ENCODE results near the gene HARBI1.
"Not testable (repeated sequence)": the region's sequence is repeated elsewhere in the genome, so short reads cannot be mapped to it uniquely, and the experiment has no call there.

HARBI1 gene

DNA sequence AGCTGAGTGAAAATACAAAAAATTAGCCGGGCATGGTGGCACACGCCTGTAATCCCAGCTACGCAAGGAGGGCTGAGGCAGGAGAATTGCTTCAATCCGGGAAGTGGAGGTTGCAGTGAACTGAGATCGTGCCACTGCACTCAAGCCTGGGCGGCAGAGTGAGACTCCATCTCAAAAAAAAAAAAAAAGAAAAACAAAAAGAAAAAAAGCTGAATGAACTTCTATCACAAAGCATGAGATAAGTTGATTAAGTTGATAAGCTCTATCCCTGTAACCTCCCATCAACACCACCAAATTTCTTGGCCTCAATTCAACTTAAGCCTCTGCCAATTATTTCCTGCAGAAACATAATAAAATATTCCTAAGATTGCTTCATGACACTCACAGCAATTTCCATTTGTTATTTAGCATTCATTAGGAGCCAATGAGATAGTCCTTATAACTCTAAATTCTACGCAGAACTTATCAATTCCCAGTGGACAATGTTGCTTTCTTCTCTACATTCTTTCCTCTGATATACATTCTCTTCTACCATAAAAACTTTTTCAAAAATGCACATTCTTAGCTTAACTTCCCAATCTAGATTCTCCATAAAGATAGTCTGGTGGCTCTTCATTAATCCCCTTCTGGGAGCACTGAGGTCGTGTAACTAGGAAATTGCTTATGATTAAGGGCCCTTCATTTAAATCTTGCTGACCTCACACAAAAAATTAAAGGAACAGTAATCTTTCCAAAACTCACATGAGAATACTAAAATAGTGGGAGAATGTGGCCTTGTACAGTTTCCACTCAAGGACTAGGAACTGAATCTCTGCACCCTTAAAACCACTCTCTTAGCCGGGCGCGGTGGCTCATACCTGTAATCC is 26.1 kb downstream of the HARBI1 start:
- Histone ChIP-seq H3K27ac (ENCODE audit: low read length) (no peak overlapping the region), H3K9ac (ENCODE audit: low read depth, low read length) (no peak overlapping the region), H3K9me3 (ENCODE audit: insufficient read depth, low read depth, low read length) (no peaks in the 10 kb centered on the region), H3K36me3 (ENCODE audit: insufficient read depth, low read depth, low read length) (no peaks in the 10 kb centered on the region), H3K4me1 (ENCODE audit: insufficient read depth, low read length) (peaks cover 9% of the 10 kb centered on the region; the same call in 1 of the 2 replicates), H3K4me3 (ENCODE audit: low read length) (no peak overlapping the region), H3K27me3 (ENCODE audit: insufficient read depth, low read length) (no peaks in the 10 kb centered on the region)

- no peaks in the 10 kb centered on the region for H3K9me3 ChIP-seq (ENCODE audit: insufficient read depth, low read depth, low read length)
- H3K4me3 ChIP-seq (ENCODE audit: low read length) = no peak overlapping the region
- H3K27me3 ChIP-seq (ENCODE audit: insufficient read depth, low read length) = no peaks in the 10 kb centered on the region
- 0 out of 2 replicates have a peak, but pooled peaks cover 3% of the 10 kb centered on the region for H3K4me1 ChIP-seq (ENCODE audit: insufficient read depth, low read length)
- H3K9ac ChIP-seq (ENCODE audit: low read depth, low read length) = no peak overlapping the region
- H3K27ac ChIP-seq (ENCODE audit: low read length) = no peak overlapping the region
- no peaks in the 10 kb centered on the region for H3K36me3 ChIP-seq (ENCODE audit: insufficient read depth, low read depth, low read length)
Observed at GRCh38 chr11:46588915-46589314, 28.1 kb downstream of the HARBI1 start.

GRCh38 chr11:46588131-46588530 is 28.9 kb downstream of the HARBI1 start:
- Histone ChIP-seq H3K4me1 (ENCODE audit: insufficient read depth, low read length) (0 out of 2 replicates have a peak, but pooled peaks cover 3% of the 10 kb centered on the region), H3K9ac (ENCODE audit: low read depth, low read length) (no peak overlapping the region), H3K27ac (ENCODE audit: low read length) (no peak overlapping the region), H3K4me3 (ENCODE audit: low read length) (no peak overlapping the region), H3K9me3 (ENCODE audit: insufficient read depth, low read depth, low read length) (no peaks in the 10 kb centered on the region), H3K36me3 (ENCODE audit: insufficient read depth, low read depth, low read length) (no peaks in the 10 kb centered on the region), H3K27me3 (ENCODE audit: insufficient read depth, low read length) (no peaks in the 10 kb centered on the region)

GRCh38 chr11:46583513-46583912 is 33.5 kb downstream of the HARBI1 start:
- not testable (repeated sequence) for H3K4me3 ChIP-seq (ENCODE audit: low read length); H3K9me3 ChIP-seq (ENCODE audit: insufficient read depth, low read depth, low read length); H3K4me1 ChIP-seq (ENCODE audit: insufficient read depth, low read length); H3K27ac ChIP-seq (ENCODE audit: low read length); H3K36me3 ChIP-seq (ENCODE audit: insufficient read depth, low read depth, low read length); H3K27me3 ChIP-seq (ENCODE audit: insufficient read depth, low read length); H3K9ac ChIP-seq (ENCODE audit: low read depth, low read length)

DNA sequence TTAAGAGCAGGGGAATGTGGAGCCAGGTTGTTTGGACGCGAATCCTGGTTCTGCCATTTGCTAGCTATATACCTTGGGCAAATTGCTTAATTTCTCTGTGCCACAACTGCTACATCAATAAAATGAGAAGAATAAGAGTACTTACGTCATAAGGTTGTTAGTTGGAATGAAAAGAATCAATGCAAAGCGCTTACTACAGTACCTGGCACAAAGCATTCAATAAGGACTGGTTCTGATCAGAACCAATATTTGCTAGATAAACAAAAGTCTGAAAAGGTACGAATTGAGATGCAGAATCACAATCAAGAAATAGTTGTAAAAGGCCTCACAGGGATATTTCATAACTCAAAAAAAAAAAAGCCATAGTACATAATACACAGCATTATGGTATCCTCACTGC is 34.4 kb downstream of the HARBI1 start:
- Histone ChIP-seq H3K36me3 (ENCODE audit: insufficient read depth, low read depth, low read length) (no peaks in the 10 kb centered on the region), H3K27me3 (ENCODE audit: insufficient read depth, low read length) (no peaks in the 10 kb centered on the region), H3K9ac (ENCODE audit: low read depth, low read length) (no peak overlapping the region), H3K9me3 (ENCODE audit: insufficient read depth, low read depth, low read length) (no peaks in the 10 kb centered on the region), H3K4me3 (ENCODE audit: low read length) (no peak overlapping the region), H3K27ac (ENCODE audit: low read length) (no peak overlapping the region), H3K4me1 (ENCODE audit: insufficient read depth, low read length) (no peaks in the 10 kb centered on the region)

DNA sequence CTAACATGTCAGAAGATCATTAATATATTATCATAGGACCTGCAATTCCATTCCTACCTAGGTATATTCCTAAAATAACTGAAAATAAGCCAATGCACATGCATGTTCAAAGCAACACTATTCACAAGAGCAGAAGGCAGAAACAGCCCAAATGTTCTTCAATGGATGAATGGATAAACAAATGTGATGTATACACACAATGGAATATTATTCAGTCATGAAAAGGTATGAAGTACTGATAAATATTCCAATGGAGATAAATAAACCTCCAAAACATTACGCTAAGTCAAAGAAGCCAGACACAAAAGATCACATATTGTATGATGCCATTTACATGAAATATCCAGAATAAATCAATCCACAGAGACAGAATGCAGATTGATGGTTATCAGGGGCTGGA is 40.0 kb downstream of the HARBI1 start:
- Histone ChIP-seq H3K27me3 (ENCODE audit: insufficient read depth, low read length) (no peaks in the 10 kb centered on the region), H3K9me3 (ENCODE audit: insufficient read depth, low read depth, low read length) (no peaks in the 10 kb centered on the region), H3K9ac (ENCODE audit: low read depth, low read length) (no peak overlapping the region), H3K4me1 (ENCODE audit: insufficient read depth, low read length) (no peaks in the 10 kb centered on the region), H3K4me3 (ENCODE audit: low read length) (no peak overlapping the region), H3K27ac (ENCODE audit: low read length) (no peak overlapping the region), H3K36me3 (ENCODE audit: insufficient read depth, low read depth, low read length) (no peaks in the 10 kb centered on the region)

- H3K27me3 ChIP-seq (ENCODE audit: insufficient read depth, low read length) = no peaks in the 10 kb centered on the region
- no peak overlapping the region for H3K4me3 ChIP-seq (ENCODE audit: low read length)
- H3K36me3 ChIP-seq (ENCODE audit: insufficient read depth, low read depth, low read length) = no peaks in the 10 kb centered on the region
- H3K27ac ChIP-seq (ENCODE audit: low read length) = no peak overlapping the region
- no peak overlapping the region for H3K9ac ChIP-seq (ENCODE audit: low read depth, low read length)
- no peaks in the 10 kb centered on the region for H3K9me3 ChIP-seq (ENCODE audit: insufficient read depth, low read depth, low read length)
- no peaks in the 10 kb centered on the region for H3K4me1 ChIP-seq (ENCODE audit: insufficient read depth, low read length)
Observed at GRCh38 chr11:46574656-46575055, 42.4 kb downstream of the HARBI1 start.

GRCh38 chr11:46570790-46571398 is 46.1 kb downstream of the HARBI1 start:
- H3K4me1 ChIP-seq (ENCODE audit: insufficient read depth, low read length) = no peaks in the 10 kb centered on the region
- no peak overlapping the region for H3K4me3 ChIP-seq (ENCODE audit: low read length)
- H3K9ac ChIP-seq (ENCODE audit: low read depth, low read length) = no peak overlapping the region
- H3K27me3 ChIP-seq (ENCODE audit: insufficient read depth, low read length) = no peaks in the 10 kb centered on the region
- no peak overlapping the region for H3K27ac ChIP-seq (ENCODE audit: low read length)
- H3K36me3 ChIP-seq (ENCODE audit: insufficient read depth, low read depth, low read length) = no peaks in the 10 kb centered on the region
- H3K9me3 ChIP-seq (ENCODE audit: insufficient read depth, low read depth, low read length) = no peaks in the 10 kb centered on the region

- Histone ChIP-seq H3K9me3 (ENCODE audit: insufficient read depth, low read depth, low read length) (no peaks in the 10 kb centered on the region), H3K4me3 (ENCODE audit: low read length) (no peak overlapping the region), H3K9ac (ENCODE audit: low read depth, low read length) (no peak overlapping the region), H3K4me1 (ENCODE audit: insufficient read depth, low read length) (no peaks in the 10 kb centered on the region), H3K27ac (ENCODE audit: low read length) (no peak overlapping the region), H3K27me3 (ENCODE audit: insufficient read depth, low read length) (no peaks in the 10 kb centered on the region), H3K36me3 (ENCODE audit: insufficient read depth, low read depth, low read length) (no peaks in the 10 kb centered on the region)
Observed at GRCh38 chr11:46565232-46565840, 51.7 kb downstream of the HARBI1 start.

GRCh38 chr11:46564459-46564858 is 52.6 kb downstream of the HARBI1 start:
- Histone ChIP-seq H3K36me3 (ENCODE audit: insufficient read depth, low read depth, low read length) (no peaks in the 10 kb centered on the region), H3K27me3 (ENCODE audit: insufficient read depth, low read length) (no peaks in the 10 kb centered on the region), H3K27ac (ENCODE audit: low read length) (no peak overlapping the region), H3K9ac (ENCODE audit: low read depth, low read length) (no peak overlapping the region), H3K4me1 (ENCODE audit: insufficient read depth, low read length) (no peaks in the 10 kb centered on the region), H3K9me3 (ENCODE audit: insufficient read depth, low read depth, low read length) (no peaks in the 10 kb centered on the region), H3K4me3 (ENCODE audit: low read length) (no peak overlapping the region)

GRCh38 chr11:46562527-46562926 is 54.5 kb downstream of the HARBI1 start:
- Histone ChIP-seq H3K9ac (ENCODE audit: low read depth, low read length) (no peak overlapping the region), H3K9me3 (ENCODE audit: insufficient read depth, low read depth, low read length) (no peaks in the 10 kb centered on the region), H3K27me3 (ENCODE audit: insufficient read depth, low read length) (no peaks in the 10 kb centered on the region), H3K4me3 (ENCODE audit: low read length) (no peak overlapping the region), H3K36me3 (ENCODE audit: insufficient read depth, low read depth, low read length) (no peaks in the 10 kb centered on the region), H3K27ac (ENCODE audit: low read length) (no peak overlapping the region), H3K4me1 (ENCODE audit: insufficient read depth, low read length) (no peaks in the 10 kb centered on the region)

Data from iPS-20b (cell line).